GM12878 (cell line): ENCODE data around the gene ATG10. TPM values are rescaled to one million over a fixed set of nuclear protein-coding genes. Genes with fewer than 3 reads are reported as not detected.

Experiments used
- ATAC-seq: fragments of 200-7000 bp; cut with Tn5 transposase; 3 replicates; pipeline ENCODE4 v1.9.1; 2020; ENCODE audit warnings: mild to moderate bottlenecking, moderate library complexity
- BruUV-seq: library from RNA; stranded (reverse); fragments of 400-500 nt; replicated peaks from 2 replicates; lab custom pipeline; 2021; lab: Mats Ljungman, UMichigan
- CTCF ChIA-PET: fragments of 300-600 bp; sonication (Branson Sonifier 250); formaldehyde crosslinking; extraction: SDS; loops from one replicate; lab custom pipeline; 2021; ENCODE audit warnings: inconsistent platforms; lab: Yijun Ruan, JAX
- POLR2A ChIA-PET: fragments of 350-600 bp; formaldehyde crosslinking; extraction: SDS; loops from one replicate; lab custom pipeline; 2021; ENCODE audit warnings: inconsistent platforms; lab: Charles Lee
- RAD21 ChIA-PET: fragments of 300-600 bp; sonication (Branson Sonifier 250); formaldehyde crosslinking; loops from one replicate; lab custom pipeline; 2023; ENCODE audit warnings: antibody characterized with exemption; ENCODE audit not compliant: unreplicated experiment; lab: Charles Lee
- SMC1A ChIA-PET: fragments of 300-600 bp; sonication (Branson Sonifier 250); formaldehyde crosslinking; loops from one replicate; lab custom pipeline; 2023; ENCODE audit not compliant: unreplicated experiment, uncharacterized antibody; lab: Charles Lee
- DNase-seq: peaks from one replicate; pipeline ENCODE4 v3.0.0-alpha.2; 2011; ENCODE audit warnings: low read depth, low spot score
- FAIRE-seq: peaks from 3 replicates; lab custom pipeline; 2011; peaks lifted over from hg19 to GRCh38; lab: Jason Lieb, UNC
- H2AFZ ChIP-seq: 2 replicates; pipeline ENCODE4 v1.6.0; 2011; ENCODE audit warnings: low read depth, low read length, control low read depth; ENCODE audit not compliant: control insufficient read depth
- H3K27ac ChIP-seq: 2 replicates; pipeline ENCODE4 v1.5.1; 2011; ENCODE audit warnings: control low read depth; ENCODE audit not compliant: control insufficient read depth, insufficient read depth
- H3K27me3 ChIP-seq, 2 experiments: replicated peaks in 1 of 2; 2 replicates each; pipeline versions ENCODE4 v1.6.0 to v1.6.1; 2011; ENCODE audit warnings: low read length in 1 of 2; ENCODE audit not compliant: control insufficient read depth in 2 of 2, insufficient read depth in 2 of 2
- H3K36me3 ChIP-seq, 2 experiments: 2 replicates each; pipeline ENCODE4 v1.5.1; 2011; ENCODE audit warnings: low read length in 1 of 2; ENCODE audit not compliant: control insufficient read depth in 2 of 2, insufficient read depth in 2 of 2
- H3K4me1 ChIP-seq: 2 replicates; pipeline ENCODE4 v1.6.1; 2011; ENCODE audit warnings: mild to moderate bottlenecking, low read length, moderate library complexity, mixed read lengths; ENCODE audit not compliant: control insufficient read depth, insufficient read depth
- H3K4me2 ChIP-seq: 2 replicates; pipeline ENCODE4 v1.6.0; 2011; ENCODE audit warnings: control low read depth; ENCODE audit not compliant: control insufficient read depth, insufficient read depth
- H3K4me3 ChIP-seq: fragments of 200-600 bp; sonication (generic); 2 replicates; pipeline ENCODE4 v1.5.1; 2016
- H3K79me2 ChIP-seq: 2 replicates; pipeline ENCODE4 v1.6.0; 2011; ENCODE audit warnings: low read length; ENCODE audit not compliant: control insufficient read depth, insufficient read depth
- H3K9ac ChIP-seq: 2 replicates; pipeline ENCODE4 v1.8.0; 2011; ENCODE audit warnings: low read length, control low read depth, mixed read lengths; ENCODE audit not compliant: control insufficient read depth, insufficient read depth
- H3K9me3 ChIP-seq: replicated peaks from 3 replicates; pipeline ENCODE4 v1.5.1; 2011; ENCODE audit warnings: mild to moderate bottlenecking, low read length; ENCODE audit not compliant: control insufficient read depth, insufficient read depth
- H4K20me1 ChIP-seq: 2 replicates; pipeline ENCODE4 v1.6.0; 2011; ENCODE audit not compliant: control insufficient read depth, insufficient read depth
- ATF7 ChIP-seq: fragments of 450-650 bp; IDR thresholded peaks from 2 replicates; pipeline ENCODE4 v1.6.1; 2016; ENCODE audit warnings: low read depth, mild to moderate bottlenecking
- BRCA1 ChIP-seq: IDR thresholded peaks from 2 replicates; pipeline ENCODE4 v1.6.1; 2011; ENCODE audit warnings: low read depth, low read length, improper control_type of control experiment
- CREB1 ChIP-seq: IDR thresholded peaks from 2 replicates; pipeline ENCODE4 v1.6.1; 2012; ENCODE audit warnings: low read depth, mild to moderate bottlenecking, inconsistent platforms
- FOS ChIP-seq: IDR thresholded peaks from 3 replicates; pipeline ENCODE4 v1.6.1; 2011; ENCODE audit warnings: borderline replicate concordance; ENCODE audit not compliant: insufficient read length; ENCODE audit errors: extremely low read depth
- MTA2 ChIP-seq: fragments of 450-650 bp; IDR thresholded peaks from 2 replicates; pipeline ENCODE4 v1.6.1; 2016; ENCODE audit warnings: low read depth, mild to moderate bottlenecking, moderate library complexity
- NRF1 ChIP-seq: conservative IDR thresholded peaks from 2 replicates; pipeline ENCODE4 v1.6.1; 2011; ENCODE audit warnings: mild to moderate bottlenecking, low read depth, low read length, improper control_type of control experiment
- PAX8 ChIP-seq: fragments of 450-650 bp; IDR thresholded peaks from 2 replicates; pipeline ENCODE4 v1.6.1; 2017; ENCODE audit warnings: mild to moderate bottlenecking, moderate library complexity
- POLR2AphosphoS5 ChIP-seq: IDR thresholded peaks from 2 replicates; pipeline ENCODE4 v1.6.1; 2011; ENCODE audit warnings: mild to moderate bottlenecking, low read length, inconsistent platforms
- SUPT20H ChIP-seq: IDR thresholded peaks from 2 replicates; pipeline ENCODE4 v1.6.1; 2011; ENCODE audit warnings: low read depth, mild to moderate bottlenecking, low read length, moderate library complexity, borderline replicate concordance; ENCODE audit not compliant: control insufficient read depth
- TARDBP ChIP-seq: IDR thresholded peaks from 2 replicates; pipeline ENCODE4 v1.6.1; 2016; ENCODE audit warnings: borderline replicate concordance
- ZBTB33 ChIP-seq: fragments of 450-650 bp; IDR thresholded peaks from 2 replicates; pipeline ENCODE4 v1.6.1; 2017; ENCODE audit warnings: mild to moderate bottlenecking
- WGBS: methylation state at CpG from one replicate; pipeline ENCODE4 v1.1.6; 2016; ENCODE audit warnings: low lambda C conversion rate; ENCODE audit not compliant: insufficient replicate concordance, insufficient coverage; ENCODE audit errors: missing lambda C conversion rate; 5-methylcytosine and 5-hydroxymethylcytosine counted together
- in situ Hi-C: fragments of 300-500 bp; cut with MboI; formaldehyde crosslinking; loops from 9 replicates; pipeline ENCODE4 v1.14.3; 2018; ENCODE audit warnings: mixed read lengths
- intact Hi-C: fragments of 100-400 bp; cut with micrococcal nuclease; formaldehyde crosslinking; loops from one replicate; pipeline ENCODE4 v1.14.2; 2022; ENCODE audit not compliant: unreplicated experiment
- polyA plus RNA-seq, 11 experiments: library from polyadenylated mRNA; depleted of rRNA in 4 of 11; unstranded in 6 of 11; stranded (reverse) in 5 of 11; fragments of >200 nt; fragmentation: Nextera tagmentation in 4 of 11; fragmentation: Illumina TruSeq in 1 of 11; extraction: Ambion mirVana in 4 of 11; extraction: Trizol in 1 of 11; gene quantifications; 1 replicate in 1 of 11; 2 replicates in 10 of 11; pipeline versions ENCODE4 v1.2.1 to v1.2.3, GENCODE V29; 2011 to 2016; ENCODE audit warnings: inconsistent platforms in 2 of 11, missing spikeins in 2 of 11, low read depth in 1 of 11
- total RNA-seq, 4 experiments: library from RNA; depleted of rRNA in 3 of 4; stranded (reverse); fragments of >200 nt in 3 of 4; fragmentation: Illumina TruSeq in 1 of 4; extraction: Trizol in 1 of 4; gene quantifications; 2 replicates each; pipeline versions ENCODE4 v1.2.1 to v1.2.3, GENCODE V29; 2013 to 2021
- TF ChIP-seq, protein P1 (sequence below): IDR thresholded peaks from 2 replicates; pipeline ENCODE4 v1.6.1; 2012; ENCODE audit warnings: improper control_type of control experiment, low read depth, low read length; ENCODE audit not compliant: insufficient replicate concordance

The ATG10 gene
- total and polyA plus RNA-seq, 10 of the 15 experiments (the other 5 are each of a cell fraction or from before 2014, with no cell fraction given) = 3.8 to 14.4 (median 6.5) TPM

GRCh38 chr5:81925981-81926380 is 45.8 kb upstream of the ATG10 start:
- no peaks in the 10 kb centered on the region for H3K27me3 ChIP-seq
- intact Hi-C loops (no loop called here), in situ Hi-C loops (no loop called here)
- FAIRE-seq (no peak), ATAC-seq (no peak), DNase-seq (no peak)
- no peaks in the 10 kb centered on the region for H3K36me3 ChIP-seq
- no peak overlapping the region for H3K4me2 ChIP-seq
- no peak overlapping the region for H3K9ac ChIP-seq
- WGBS = 74% methylated on average over 7 of the region's 7 CpGs
- POLR2A ChIA-PET = no interaction called here
- BruUV-seq = no TSS peak
- peaks cover 3% of the 10 kb centered on the region; the same call in 1 of the 2 replicates for H3K4me1 ChIP-seq
- SMC1A ChIA-PET = interaction anchor here (1.3 kb wide), 1 partner anchor 300 kb away, joined by 3 read pairs; no protein-coding TSS in a partner anchor
- H3K9me3 ChIP-seq = no peaks in the 10 kb centered on the region; the same call in 2 of the 3 replicates
- RAD21 ChIA-PET = no interaction called here
- H3K4me3 ChIP-seq = no peak overlapping the region
- CTCF ChIA-PET = no interaction called here
- H3K27ac ChIP-seq = no peak overlapping the region
- no peak overlapping the region for H2AFZ ChIP-seq
- H4K20me1 ChIP-seq = no peaks in the 10 kb centered on the region
- no peak for TF ChIP-seq ZBTB33
- TF ChIP-seq NRF1 = no peak
- no peak for TF ChIP-seq MTA2
- TF ChIP-seq CREB1 = no peak
- H3K79me2 ChIP-seq = no peaks in the 10 kb centered on the region

DNA sequence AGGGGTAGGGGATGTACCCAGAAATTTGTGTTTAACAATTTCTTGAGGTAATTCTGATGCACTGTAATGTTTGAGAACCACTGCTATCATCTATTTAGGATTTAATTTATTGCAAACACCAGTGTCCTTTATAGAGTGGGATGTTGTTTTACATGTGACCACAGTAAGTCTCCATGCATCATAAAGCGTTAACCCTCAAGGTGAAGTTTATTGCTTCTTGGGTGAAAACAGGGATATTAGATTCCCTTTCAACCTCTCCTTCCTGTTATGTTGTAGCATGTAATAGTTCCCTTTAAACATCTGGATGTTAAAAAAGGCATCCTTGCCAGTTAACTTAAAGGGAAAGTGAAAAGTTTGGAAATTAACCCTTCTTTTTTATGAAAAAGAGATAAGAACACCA is 35.8 kb upstream of the ATG10 start:
- Histone ChIP-seq H3K36me3 (no peaks in the 10 kb centered on the region), H3K4me2 (no peak overlapping the region), H3K27ac (no peak overlapping the region), H4K20me1 (no peaks in the 10 kb centered on the region), H3K9ac (no peak overlapping the region), H3K4me1 (no peaks in the 10 kb centered on the region), H3K79me2 (no peaks in the 10 kb centered on the region), H2AFZ (no peak overlapping the region), H3K4me3 (no peak overlapping the region), H3K27me3 (no peaks in the 10 kb centered on the region), H3K9me3 (no peaks in the 10 kb centered on the region; the same call in 2 of the 3 replicates)
- 44% methylated on average over 1 of the region's 1 CpG for WGBS
- in situ Hi-C loops (no loop called here), intact Hi-C loops (no loop called here)
- BruUV-seq = no TSS peak
- POLR2A ChIA-PET = no interaction called here
- DNase-seq (no peak), ATAC-seq (no peak), FAIRE-seq (no peak)
- CTCF ChIA-PET = no interaction called here
- RAD21 ChIA-PET = no interaction called here
- SMC1A ChIA-PET = no interaction called here
- TF ChIP-seq BRCA1 (no peak), POLR2AphosphoS5 (no peak), FOS (no peak), ATF7 (no peak), SUPT20H (no peak), PAX8 (no peak), TARDBP (no peak)
- TF ChIP-seq, protein P1, sequence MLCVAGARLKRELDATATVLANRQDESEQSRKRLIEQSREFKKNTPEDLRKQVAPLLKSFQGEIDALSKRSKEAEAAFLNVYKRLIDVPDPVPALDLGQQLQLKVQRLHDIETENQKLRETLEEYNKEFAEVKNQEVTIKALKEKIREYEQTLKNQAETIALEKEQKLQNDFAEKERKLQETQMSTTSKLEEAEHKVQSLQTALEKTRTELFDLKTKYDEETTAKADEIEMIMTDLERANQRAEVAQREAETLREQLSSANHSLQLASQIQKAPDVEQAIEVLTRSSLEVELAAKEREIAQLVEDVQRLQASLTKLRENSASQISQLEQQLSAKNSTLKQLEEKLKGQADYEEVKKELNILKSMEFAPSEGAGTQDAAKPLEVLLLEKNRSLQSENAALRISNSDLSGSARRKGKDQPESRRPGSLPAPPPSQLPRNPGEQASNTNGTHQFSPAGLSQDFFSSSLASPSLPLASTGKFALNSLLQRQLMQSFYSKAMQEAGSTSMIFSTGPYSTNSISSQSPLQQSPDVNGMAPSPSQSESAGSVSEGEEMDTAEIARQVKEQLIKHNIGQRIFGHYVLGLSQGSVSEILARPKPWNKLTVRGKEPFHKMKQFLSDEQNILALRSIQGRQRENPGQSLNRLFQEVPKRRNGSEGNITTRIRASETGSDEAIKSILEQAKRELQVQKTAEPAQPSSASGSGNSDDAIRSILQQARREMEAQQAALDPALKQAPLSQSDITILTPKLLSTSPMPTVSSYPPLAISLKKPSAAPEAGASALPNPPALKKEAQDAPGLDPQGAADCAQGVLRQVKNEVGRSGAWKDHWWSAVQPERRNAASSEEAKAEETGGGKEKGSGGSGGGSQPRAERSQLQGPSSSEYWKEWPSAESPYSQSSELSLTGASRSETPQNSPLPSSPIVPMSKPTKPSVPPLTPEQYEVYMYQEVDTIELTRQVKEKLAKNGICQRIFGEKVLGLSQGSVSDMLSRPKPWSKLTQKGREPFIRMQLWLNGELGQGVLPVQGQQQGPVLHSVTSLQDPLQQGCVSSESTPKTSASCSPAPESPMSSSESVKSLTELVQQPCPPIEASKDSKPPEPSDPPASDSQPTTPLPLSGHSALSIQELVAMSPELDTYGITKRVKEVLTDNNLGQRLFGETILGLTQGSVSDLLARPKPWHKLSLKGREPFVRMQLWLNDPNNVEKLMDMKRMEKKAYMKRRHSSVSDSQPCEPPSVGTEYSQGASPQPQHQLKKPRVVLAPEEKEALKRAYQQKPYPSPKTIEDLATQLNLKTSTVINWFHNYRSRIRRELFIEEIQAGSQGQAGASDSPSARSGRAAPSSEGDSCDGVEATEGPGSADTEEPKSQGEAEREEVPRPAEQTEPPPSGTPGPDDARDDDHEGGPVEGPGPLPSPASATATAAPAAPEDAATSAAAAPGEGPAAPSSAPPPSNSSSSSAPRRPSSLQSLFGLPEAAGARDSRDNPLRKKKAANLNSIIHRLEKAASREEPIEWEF = no peak
